K562 (cell line): ENCODE results near the gene KCNK18.

Experiments
- BHLHE40 ChIP-seq: IDR thresholded peaks from 2 replicates; pipeline ENCODE4 v1.6.1; 2011; ENCODE audit warnings: low read length, improper control_type of control experiment
- BRF1 ChIP-seq: IDR thresholded peaks from 3 replicates; pipeline ENCODE4 v1.6.1; 2011; ENCODE audit warnings: borderline replicate concordance, mild to moderate bottlenecking; ENCODE audit not compliant: insufficient read length; ENCODE audit errors: extremely low read depth
- KDM2B ChIP-seq: fragments of 250-450 bp; sonication (Bioruptor Pico); IDR thresholded peaks from 2 replicates; pipeline ENCODE4 v1.8.0; 2021; ENCODE audit warnings: mild to moderate bottlenecking, moderate library complexity
- SMARCE1 ChIP-seq: fragments of 450-650 bp; IDR thresholded peaks from 2 replicates; pipeline ENCODE4 v1.7.1; 2016; ENCODE audit warnings: mild to moderate bottlenecking
- YBX1 ChIP-seq: fragments of 450-650 bp; IDR thresholded peaks from 2 replicates; pipeline ENCODE4 v1.7.1; 2016; ENCODE audit warnings: mild to moderate bottlenecking
- ZHX1 ChIP-seq: fragments of 150-350 bp; conservative IDR thresholded peaks from 2 replicates; pipeline ENCODE4 v1.6.1; 2014; ENCODE audit warnings: low read length
- ZKSCAN8 ChIP-seq: fragments of 200-800 bp; sonication (Bioruptor generic); IDR thresholded peaks from 2 replicates; pipeline ENCODE4 v1.6.1; 2016; ENCODE audit warnings: missing genetic modification characterization, missing compliant biosample characterization
- ZNF121 ChIP-seq: sonication (generic); formaldehyde crosslinking; conservative IDR thresholded peaks from 2 replicates; pipeline ENCODE4 v1.8.0; 2022; ENCODE audit warnings: missing genetic modification reagents

GRCh38 chr10:117222552-117222951, 25.3 kb downstream of the KCNK18 start:
- no peak for TF ChIP-seq SMARCE1
- TF ChIP-seq ZKSCAN8 (CRISPR knock-in tag): no peak
- TF ChIP-seq ZHX1: no peak
- no peak for TF ChIP-seq YBX1
- no peak for TF ChIP-seq KDM2B (CRISPR knock-in tag)
- TF ChIP-seq BHLHE40: no peak
- TF ChIP-seq ZNF121: no peak
- no peak for TF ChIP-seq BRF1
